A549 (cell line): ENCODE measurements around the gene AUH. TPM values are rescaled to one million over a fixed set of nuclear protein-coding genes. Genes with fewer than 3 reads are reported as not detected.

Source experiments
- ATAC-seq, 2 experiments: fragments of 200-7000 bp in 1 of 2; fragments of >200 bp in 1 of 2; cut with Nextera tagmentation in 1 of 2; cut with Tn5 transposase in 1 of 2; 3 replicates each; pipeline versions ENCODE4 v1.8.0 to v1.9.1; 2018 to 2020; ENCODE audit warnings: mild to moderate bottlenecking in 1 of 2, moderate library complexity in 1 of 2
- CTCF ChIA-PET: fragments of 300-600 bp; sonication (Branson Sonifier 250); formaldehyde crosslinking; extraction: SDS; loops from one replicate; lab custom pipeline; 2021; ENCODE audit warnings: antibody characterized with exemption, inconsistent platforms; lab: Yijun Ruan, JAX
- POLR2A ChIA-PET: fragments of 350-600 bp; formaldehyde crosslinking; extraction: SDS; loops from one replicate; lab custom pipeline; 2021; ENCODE audit warnings: antibody characterized with exemption, inconsistent platforms; lab: Yijun Ruan, JAX
- DNase-seq, 2 experiments: peaks; one replicate each; pipeline versions ENCODE4 v3.0.0 to v3.0.0-alpha.2; 2011 to 2016; ENCODE audit warnings: low read depth in 1 of 2, low spot score in 1 of 2
- FAIRE-seq: peaks from 2 replicates; lab custom pipeline; 2011; peaks lifted over from hg19 to GRCh38; lab: Jason Lieb, UNC
- H3K27ac ChIP-seq, 2 experiments: fragments of >200 bp; sonication (Bioruptor Twin); formaldehyde crosslinking; 3 replicates each; pipeline ENCODE4 v1.5.1; 2016 to 2017
- H3K4me1 ChIP-seq: fragments of >200 bp; sonication (Bioruptor Twin); formaldehyde crosslinking; 3 replicates; pipeline ENCODE4 v1.6.1; 2016
- H3K4me2 ChIP-seq: fragments of >200 bp; sonication (Bioruptor Twin); formaldehyde crosslinking; 3 replicates; pipeline ENCODE4 v1.6.1; 2016
- H3K4me3 ChIP-seq: fragments of >200 bp; sonication (Bioruptor Twin); formaldehyde crosslinking; 3 replicates; pipeline ENCODE4 v1.5.1; 2016
- H3K9me3 ChIP-seq: fragments of >200 bp; sonication (Bioruptor Twin); formaldehyde crosslinking; 3 replicates; pipeline ENCODE4 v1.6.1; 2016
- ATOH8 ChIP-seq: fragments of 250-450 bp; sonication (Bioruptor Pico); IDR thresholded peaks from 2 replicates; pipeline ENCODE4 v1.5.0; 2020; ENCODE audit warnings: low read depth, mild to moderate bottlenecking, moderate library complexity
- BCL3 ChIP-seq: fragments of >200 bp; sonication (Bioruptor Twin); formaldehyde crosslinking; IDR thresholded peaks from 3 replicates; pipeline ENCODE4 v1.6.1; 2016
- EHF ChIP-seq: fragments of 250-450 bp; sonication (Bioruptor Pico); IDR thresholded peaks from 2 replicates; pipeline ENCODE4 v1.5.0; 2020; ENCODE audit warnings: mild to moderate bottlenecking
- EHMT2 ChIP-seq: fragments of 200-600 bp; sonication (generic); IDR thresholded peaks from 2 replicates; pipeline ENCODE4 v1.6.1; 2016; ENCODE audit warnings: antibody characterized with exemption, low read depth, mild to moderate bottlenecking, moderate library complexity
- ESRRA ChIP-seq: fragments of 150-350 bp; IDR thresholded peaks from 2 replicates; pipeline ENCODE4 v1.6.1; 2014; ENCODE audit warnings: mild to moderate bottlenecking, low read length, borderline replicate concordance
- HES2 ChIP-seq: fragments of >200 bp; sonication (Bioruptor Twin); formaldehyde crosslinking; IDR thresholded peaks from 2 replicates; pipeline ENCODE4 v1.6.1; 2016
- JUN ChIP-seq, 2 experiments: fragments of >200 bp; sonication (Bioruptor Twin); formaldehyde crosslinking; IDR thresholded peaks; 2 replicates in 1 of 2; 3 replicates in 1 of 2; pipeline ENCODE4 v1.6.1; 2016 to 2017
- KDM1A ChIP-seq: fragments of 200-600 bp; sonication (generic); IDR thresholded peaks from 2 replicates; pipeline ENCODE4 v1.6.1; 2016; ENCODE audit warnings: low read depth, mild to moderate bottlenecking
- MAFK ChIP-seq: fragments of 450-650 bp; IDR thresholded peaks from 2 replicates; pipeline ENCODE4 v1.6.1; 2014; ENCODE audit not compliant: partially characterized antibody
- NPAS2 ChIP-seq: fragments of 250-450 bp; sonication (Bioruptor Pico); IDR thresholded peaks from 2 replicates; pipeline ENCODE4 v1.8.0; 2022; ENCODE audit warnings: mild to moderate bottlenecking, moderate library complexity, borderline replicate concordance
- NR3C1 ChIP-seq: fragments of >200 bp; sonication (Bioruptor Twin); formaldehyde crosslinking; IDR thresholded peaks from 3 replicates; pipeline ENCODE4 v1.6.1; 2017
- PBX3 ChIP-seq: IDR thresholded peaks from 2 replicates; pipeline ENCODE4 v1.6.1; 2012
- POLR2A ChIP-seq: IDR thresholded peaks from 2 replicates; pipeline ENCODE4 v1.6.1; 2012; ENCODE audit warnings: mild to moderate bottlenecking, low read length
- POLR2AphosphoS2 ChIP-seq: conservative IDR thresholded peaks from 2 replicates; pipeline ENCODE4 v1.6.1; 2012; ENCODE audit warnings: low read length, improper control_type of control experiment, inconsistent platforms
- RAD21 ChIP-seq, 2 experiments: fragments of >200 bp in 1 of 2; sonication (Bioruptor Twin) in 1 of 2; formaldehyde crosslinking in 1 of 2; IDR thresholded peaks in 1 of 2; conservative IDR thresholded peaks in 1 of 2; 2 replicates in 1 of 2; 3 replicates in 1 of 2; pipeline ENCODE4 v1.6.1; 2012 to 2018; ENCODE audit warnings: inconsistent platforms in 1 of 2
- RARB ChIP-seq: fragments of 250-450 bp; sonication (Bioruptor Pico); IDR thresholded peaks from 2 replicates; pipeline ENCODE4 v1.8.0; 2021; ENCODE audit warnings: mild to moderate bottlenecking, moderate library complexity
- REST ChIP-seq: fragments of 200-600 bp; sonication (generic); IDR thresholded peaks from 2 replicates; pipeline ENCODE4 v1.6.1; 2016; ENCODE audit warnings: antibody characterized with exemption, mild to moderate bottlenecking, moderate library complexity
- RFX5 ChIP-seq: fragments of 450-650 bp; IDR thresholded peaks from 2 replicates; pipeline ENCODE4 v1.7.1; 2014; ENCODE audit warnings: antibody characterized with exemption, mild to moderate bottlenecking, moderate library complexity
- TP53 ChIP-seq: fragments of 250-450 bp; sonication (Bioruptor Pico); IDR thresholded peaks from 2 replicates; pipeline ENCODE4 v1.5.0; 2021; ENCODE audit warnings: mild to moderate bottlenecking, moderate library complexity
- ZSCAN20 ChIP-seq: fragments of 250-450 bp; sonication (Bioruptor Pico); IDR thresholded peaks from 2 replicates; pipeline ENCODE4 v1.8.0; 2022; ENCODE audit warnings: mild to moderate bottlenecking, moderate library complexity
- WGBS: methylation state at CpG from one replicate; pipeline ENCODE4 v1.1.6; 2017; ENCODE audit errors: missing lambda C conversion rate; 5-methylcytosine and 5-hydroxymethylcytosine counted together
- polyA plus RNA-seq, 4 experiments: library from polyadenylated mRNA; depleted of rRNA in 3 of 4; stranded (reverse); fragments of >200 nt; fragmentation: RNase III in 1 of 4; extraction: RNeasy Plus Mini Kit Qiagen cat#74134 plus additional on column Dnase treatment in 1 of 4; gene quantifications; 2 replicates in 3 of 4; 3 replicates in 1 of 4; pipeline ENCODE4 v1.2.3, GENCODE V29; 2011 to 2017

AUH gene
- polyA plus RNA-seq, 2 of the 4 experiments (the other 2 are of a cell fraction), result 11.1 to 15.9 TPM

GRCh38 chr9:91193087-91193657 is 168.5 kb downstream of the AUH start (continued):
- TF ChIP-seq REST (no peak), BCL3 (peak; percentile 60; the same call in 1 of the 3 replicates), JUN (IDR thresholded peaks at IDR 0.05) (peak; percentile 52 to 86; a peak in 4 of 5 replicates), POLR2A (no peak)
- TF ChIP-seq, all 56 proteins: peak for 16

GRCh38 chr9:91192381-91193086 is 169.2 kb downstream of the AUH start:
- WGBS, result 26% methylated on average over 7 of the region's 7 CpGs
- CTCF ChIA-PET, result interaction anchor here (0.9 to 2.1 kb wide), 5 partner anchors 9 to 278 kb away, joined by 3 to 8 read pairs (median 4); partner anchors contain the start of gene NFIL3
- TF ChIP-seq PBX3, result no peak
- TF ChIP-seq RFX5, result no peak
- no peak for TF ChIP-seq ZSCAN20 (CRISPR knock-in tag)
- TF ChIP-seq POLR2AphosphoS2, result no peak
- TF ChIP-seq TP53 (CRISPR knock-in tag), result no peak
- TF ChIP-seq NR3C1, result no peak
- TF ChIP-seq ESRRA, result no peak
- no peak for TF ChIP-seq NPAS2 (CRISPR knock-in tag)
- TF ChIP-seq MAFK, result peak; percentile 87
- FAIRE-seq (no peak), ATAC-seq (no peak), DNase-seq (no peak)
- Histone ChIP-seq H3K27ac (peak overlapping the region; percentile 80 to 94), H3K4me2 (peak overlapping the region; percentile 88), H3K9me3 (peaks cover 7% of the 10 kb centered on the region; the same call in 1 of the 3 replicates), H3K4me3 (peak overlapping the region; percentile 5; the same call in 2 of the 3 replicates), H3K4me1 (peaks cover 39% of the 10 kb centered on the region)
- POLR2A ChIA-PET, result interaction anchor here (0.7 to 1.5 kb wide), 7 partner anchors 9 to 234 kb away, joined by 3 to 7 read pairs (median 4); partner anchors contain the start of gene NFIL3

- H3K4me3 ChIP-seq, result no peak overlapping the region
- 97% methylated on average over 18 of the region's 18 CpGs for WGBS
- peak overlapping the region; percentile 88 for H3K4me2 ChIP-seq
- FAIRE-seq (no peak), ATAC-seq (no peak), DNase-seq (no peak)
- POLR2A ChIA-PET, result interaction anchor here (0.7 kb wide), 2 partner anchors 8 to 27 kb away, joined by 3 to 5 read pairs; no protein-coding TSS in a partner anchor
- H3K27ac ChIP-seq, result peak overlapping the region; percentile 80 to 94
- CTCF ChIA-PET, result interaction anchor here (0.9 to 2.1 kb wide), 5 partner anchors 8 to 277 kb away, joined by 3 to 8 read pairs (median 4); partner anchors contain the start of gene NFIL3
- peaks cover 39% of the 10 kb centered on the region for H3K4me1 ChIP-seq
- H3K9me3 ChIP-seq, result peaks cover 7% of the 10 kb centered on the region; the same call in 1 of the 3 replicates
- TF ChIP-seq RARB (CRISPR knock-in tag), result no peak
- no peak for TF ChIP-seq BCL3
- no peak for TF ChIP-seq ATOH8 (CRISPR knock-in tag)
- TF ChIP-seq PBX3, result no peak
- TF ChIP-seq KDM1A, result no peak
- TF ChIP-seq RAD21 (conservative IDR thresholded peaks at IDR 0.05 in 1 of 2, IDR thresholded peaks at IDR 0.05 in 1 of 2), result no peak
- no peak for TF ChIP-seq EHMT2
- TF ChIP-seq POLR2A, result no peak
- no peak for TF ChIP-seq EHF (CRISPR knock-in tag)
- TF ChIP-seq HES2, result no peak
These were observed 170.0 kb downstream of the AUH start for GRCh38 chr9:91191411-91192380.
